ENCODE results near the gene NVL.

DNA sequence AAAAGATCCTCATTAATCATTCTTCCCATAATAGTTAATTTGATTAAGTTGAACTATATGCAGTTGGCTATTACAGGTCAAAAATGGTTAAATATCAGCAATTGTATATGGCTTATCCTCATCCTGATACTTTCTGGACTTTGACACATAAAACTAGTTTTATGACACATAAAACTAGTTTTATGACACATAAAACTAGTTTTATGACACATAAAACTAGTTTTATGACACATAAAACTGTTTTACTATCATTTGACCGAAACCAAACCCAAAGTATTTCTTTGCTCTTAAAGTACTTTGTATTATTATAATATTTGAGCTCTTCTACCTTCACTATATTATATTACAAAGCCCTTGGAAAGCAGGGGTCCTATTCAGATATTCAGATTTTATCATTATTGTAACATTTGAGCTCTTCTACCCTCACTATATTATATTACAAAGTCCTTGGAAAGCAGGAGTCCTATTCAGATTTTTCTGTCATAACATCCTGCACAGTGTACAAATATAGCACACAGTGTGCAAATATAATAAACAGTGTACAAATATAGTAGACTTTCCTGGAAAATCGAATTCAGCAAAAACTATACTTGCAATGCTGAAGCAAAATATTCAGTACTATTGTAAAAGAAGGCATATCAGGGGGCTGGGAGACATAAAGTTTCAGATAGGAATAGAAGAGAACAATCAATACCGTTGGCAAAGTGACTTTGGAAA, 53.0 kb downstream of the NVL start:
- TF ChIP-seq, protein P1, sequence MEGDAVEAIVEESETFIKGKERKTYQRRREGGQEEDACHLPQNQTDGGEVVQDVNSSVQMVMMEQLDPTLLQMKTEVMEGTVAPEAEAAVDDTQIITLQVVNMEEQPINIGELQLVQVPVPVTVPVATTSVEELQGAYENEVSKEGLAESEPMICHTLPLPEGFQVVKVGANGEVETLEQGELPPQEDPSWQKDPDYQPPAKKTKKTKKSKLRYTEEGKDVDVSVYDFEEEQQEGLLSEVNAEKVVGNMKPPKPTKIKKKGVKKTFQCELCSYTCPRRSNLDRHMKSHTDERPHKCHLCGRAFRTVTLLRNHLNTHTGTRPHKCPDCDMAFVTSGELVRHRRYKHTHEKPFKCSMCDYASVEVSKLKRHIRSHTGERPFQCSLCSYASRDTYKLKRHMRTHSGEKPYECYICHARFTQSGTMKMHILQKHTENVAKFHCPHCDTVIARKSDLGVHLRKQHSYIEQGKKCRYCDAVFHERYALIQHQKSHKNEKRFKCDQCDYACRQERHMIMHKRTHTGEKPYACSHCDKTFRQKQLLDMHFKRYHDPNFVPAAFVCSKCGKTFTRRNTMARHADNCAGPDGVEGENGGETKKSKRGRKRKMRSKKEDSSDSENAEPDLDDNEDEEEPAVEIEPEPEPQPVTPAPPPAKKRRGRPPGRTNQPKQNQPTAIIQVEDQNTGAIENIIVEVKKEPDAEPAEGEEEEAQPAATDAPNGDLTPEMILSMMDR (conservative IDR thresholded peaks at IDR 0.05; ENCODE audit: low read length) = no peak
- no peak for TF ChIP-seq EZH2phosphoT487 (IDR thresholded peaks at IDR 0.05; ENCODE audit: borderline replicate concordance)

All from Loucy (cell line).